CD14-positive monocyte (primary cell): Measurements from ENCODE around the gene IL17C. TPM values are rescaled to one million over a fixed set of nuclear protein-coding genes. Genes with fewer than 3 reads are reported as not detected.

Experiments
- DNase-seq, 3 donors: peaks; one replicate each; pipeline ENCODE4 v3.0.0-alpha.2; 2011 to 2022
- H2AFZ ChIP-seq: 2 replicates; pipeline ENCODE4 v1.6.0; 2012; ENCODE audit warnings: mild to moderate bottlenecking, low read depth, low read length, inconsistent platforms; ENCODE audit not compliant: insufficient read depth, poor library complexity, severe bottlenecking
- H3K27ac ChIP-seq, 2 donors: 1 replicate in 1 of 2; 2 replicates in 1 of 2; pipeline ENCODE4 v1.5.1; 2012 to 2013; ENCODE audit warnings: low read length in 2 of 2, control low read depth in 1 of 2, inconsistent platforms in 1 of 2, low read depth in 1 of 2, mild to moderate bottlenecking in 1 of 2
- H3K27me3 ChIP-seq, 2 donors: one replicate each; pipeline versions ENCODE4 v1.6.0 to v1.6.1; 2011 to 2013; ENCODE audit warnings: low read length in 2 of 2; ENCODE audit not compliant: control insufficient read depth in 2 of 2, insufficient read depth in 2 of 2
- H3K36me3 ChIP-seq, 2 donors: replicated peaks in 1 of 2; 1 replicate in 1 of 2; 2 replicates in 1 of 2; pipeline versions ENCODE4 v1.5.1 to v1.6.1; 2012 to 2013; ENCODE audit warnings: low read length in 2 of 2, control low read depth in 1 of 2, inconsistent platforms in 1 of 2, mild to moderate bottlenecking in 1 of 2; ENCODE audit not compliant: insufficient read depth in 2 of 2, control insufficient read depth in 1 of 2
- H3K4me1 ChIP-seq, 2 donors: 1 replicate in 1 of 2; 2 replicates in 1 of 2; pipeline versions ENCODE4 v1.5.1 to v1.6.1; 2012 to 2013; ENCODE audit warnings: low read length in 2 of 2, control low read depth in 1 of 2, inconsistent platforms in 1 of 2, mild to moderate bottlenecking in 1 of 2, moderate library complexity in 1 of 2; ENCODE audit not compliant: insufficient read depth in 2 of 2, control insufficient read depth in 1 of 2
- H3K4me2 ChIP-seq: replicated peaks from 2 replicates; pipeline ENCODE3; 2012; ENCODE audit warnings: low read length, moderate library complexity, mild to moderate bottlenecking; ENCODE audit not compliant: poor library complexity, severe bottlenecking; ENCODE audit errors: extremely low read depth
- H3K4me3 ChIP-seq, 3 experiments: fragments of 200-600 bp in 1 of 3; sonication (generic) in 1 of 3; replicated peaks in 1 of 3; 1 replicate in 2 of 3; 2 replicates in 1 of 3; pipeline ENCODE4 v1.5.1; 2011 to 2013; ENCODE audit warnings: low read length in 3 of 3, mild to moderate bottlenecking in 3 of 3, control low read depth in 2 of 3, low read depth in 2 of 3, inconsistent platforms in 1 of 3, moderate library complexity in 1 of 3
- H3K79me2 ChIP-seq: 2 replicates; pipeline ENCODE4 v1.6.0; 2012; ENCODE audit warnings: mild to moderate bottlenecking, control low read depth, inconsistent platforms, low read length, moderate library complexity; ENCODE audit not compliant: insufficient read depth
- H3K9ac ChIP-seq: 2 replicates; pipeline ENCODE4 v1.6.0; 2017; ENCODE audit warnings: low read length, mild to moderate bottlenecking; ENCODE audit not compliant: insufficient read depth, poor library complexity, severe bottlenecking
- H3K9me3 ChIP-seq, 2 donors: replicated peaks in 1 of 2; 1 replicate in 1 of 2; 2 replicates in 1 of 2; pipeline versions ENCODE4 v1.5.1 to v1.6.1; 2012 to 2013; ENCODE audit warnings: low read length in 2 of 2, control low read depth in 1 of 2; ENCODE audit not compliant: control insufficient read depth in 1 of 2, insufficient read depth in 1 of 2
- H4K20me1 ChIP-seq: 2 replicates; pipeline ENCODE4 v1.6.0; 2012; ENCODE audit warnings: mild to moderate bottlenecking, low read length, control low read depth, moderate library complexity; ENCODE audit not compliant: insufficient read depth
- H3K27ac Mint-ChIP-seq, 7 donors: one replicate each; pipeline ENCODE4 v1.8.0; 2020; ENCODE audit warnings: mild to moderate bottlenecking in 7 of 7, mixed read lengths in 7 of 7, moderate library complexity in 6 of 7, inconsistent platforms in 2 of 7
- H3K27me3 Mint-ChIP-seq, 3 donors: one replicate each; pipeline ENCODE4 v1.8.0; 2021 to 2022; ENCODE audit warnings: low read depth in 3 of 3, mild to moderate bottlenecking in 3 of 3, mixed read lengths in 3 of 3, moderate library complexity in 3 of 3, inconsistent platforms in 1 of 3
- H3K36me3 Mint-ChIP-seq, 2 donors: one replicate each; pipeline ENCODE4 v1.8.0; 2020; ENCODE audit warnings: mixed read lengths in 2 of 2, inconsistent platforms in 1 of 2, mild to moderate bottlenecking in 1 of 2
- H3K4me1 Mint-ChIP-seq: one replicate; pipeline ENCODE4 v1.8.0; 2020; ENCODE audit warnings: mild to moderate bottlenecking, mixed read lengths
- H3K4me3 Mint-ChIP-seq, 2 donors: one replicate each; pipeline ENCODE4 v1.8.0; 2020; ENCODE audit warnings: mild to moderate bottlenecking in 2 of 2, mixed read lengths in 2 of 2, moderate library complexity in 1 of 2
- H3K9me3 Mint-ChIP-seq, 7 donors: one replicate each; pipeline ENCODE4 v1.8.0; 2020 to 2022; ENCODE audit warnings: mixed read lengths in 7 of 7, mild to moderate bottlenecking in 6 of 7, moderate library complexity in 6 of 7, inconsistent platforms in 2 of 7
- WGBS: methylation state at CpG from one replicate; pipeline ENCODE4 v1.1.5; 2013; ENCODE audit warnings: missing lambda C conversion rate; ENCODE audit not compliant: insufficient coverage; 5-methylcytosine and 5-hydroxymethylcytosine counted together
- intact Hi-C, 2 donors: fragments of 100-400 bp; cut with micrococcal nuclease; formaldehyde crosslinking; loops; one replicate each; pipeline versions ENCODE4 v1.15.0 to v1.15.1; 2023
- polyA plus RNA-seq, 3 donors: library from polyadenylated mRNA; depleted of rRNA in 1 of 3; unstranded in 2 of 3; stranded (reverse) in 1 of 3; fragments of 300-500 nt in 2 of 3; fragments of >200 nt in 1 of 3; fragmentation: Illumina TruSeq in 2 of 3; gene quantifications; 1 replicate in 2 of 3; 2 replicates in 1 of 3; pipeline ENCODE4 v1.2.3, GENCODE V29; 2012 to 2021
- TF ChIP-seq, protein P1 (sequence below): fragments of 200-600 bp; IDR thresholded peaks from one replicate; pipeline ENCODE4 v1.8.0; 2022; ENCODE audit warnings: antibody characterized with exemption, mild to moderate bottlenecking

The IL17C gene
- polyA plus RNA-seq, 3 donors, result 0.08 TPM; not detected in 2

DNA sequence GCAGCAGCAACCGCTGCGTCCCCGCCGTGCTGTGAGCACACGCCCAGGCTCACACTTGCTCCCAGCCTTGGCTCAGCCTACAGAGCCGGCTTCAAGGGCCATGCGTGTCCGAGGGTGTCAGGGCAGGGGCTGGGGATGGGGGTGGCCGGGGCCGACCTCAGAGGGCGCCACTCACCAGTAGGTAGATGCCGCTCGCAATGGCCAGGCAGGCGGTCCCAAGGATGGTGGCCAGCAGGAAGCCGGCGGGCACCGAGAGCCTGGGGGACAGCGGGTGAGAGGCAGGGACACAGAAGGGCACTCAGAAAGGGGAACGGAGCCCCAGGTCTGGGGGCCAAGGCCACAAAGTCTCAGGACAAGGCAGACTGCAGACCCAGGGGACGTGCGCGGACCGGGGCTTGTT is 7.6 kb downstream of the IL17C start:
- H2AFZ ChIP-seq, result no peak overlapping the region
- H3K9me3 ChIP-seq, result no peaks in the 10 kb centered on the region
- 91% methylated on average over 23 of the region's 23 CpGs for WGBS
- intact Hi-C loops, result no loop called here
- H4K20me1 ChIP-seq, result peaks cover 98% of the 10 kb centered on the region
- Mint-ChIP-seq H3K27me3 (peaks cover under 1 to 7% (median 4%) of the 10 kb centered on the region in 3 donors), H3K27ac (peak overlapping the region in 1 of 7 donors; percentile 6), H3K9me3 (peaks cover 0 to 11% (median 3%) of the 10 kb centered on the region in 7 donors), H3K4me1 (peaks cover 42% of the 10 kb centered on the region), H3K4me3 (no peak overlapping the region), H3K36me3 (peaks cover 36 to 56% of the 10 kb centered on the region in 2 donors)
- TF ChIP-seq, protein P1, sequence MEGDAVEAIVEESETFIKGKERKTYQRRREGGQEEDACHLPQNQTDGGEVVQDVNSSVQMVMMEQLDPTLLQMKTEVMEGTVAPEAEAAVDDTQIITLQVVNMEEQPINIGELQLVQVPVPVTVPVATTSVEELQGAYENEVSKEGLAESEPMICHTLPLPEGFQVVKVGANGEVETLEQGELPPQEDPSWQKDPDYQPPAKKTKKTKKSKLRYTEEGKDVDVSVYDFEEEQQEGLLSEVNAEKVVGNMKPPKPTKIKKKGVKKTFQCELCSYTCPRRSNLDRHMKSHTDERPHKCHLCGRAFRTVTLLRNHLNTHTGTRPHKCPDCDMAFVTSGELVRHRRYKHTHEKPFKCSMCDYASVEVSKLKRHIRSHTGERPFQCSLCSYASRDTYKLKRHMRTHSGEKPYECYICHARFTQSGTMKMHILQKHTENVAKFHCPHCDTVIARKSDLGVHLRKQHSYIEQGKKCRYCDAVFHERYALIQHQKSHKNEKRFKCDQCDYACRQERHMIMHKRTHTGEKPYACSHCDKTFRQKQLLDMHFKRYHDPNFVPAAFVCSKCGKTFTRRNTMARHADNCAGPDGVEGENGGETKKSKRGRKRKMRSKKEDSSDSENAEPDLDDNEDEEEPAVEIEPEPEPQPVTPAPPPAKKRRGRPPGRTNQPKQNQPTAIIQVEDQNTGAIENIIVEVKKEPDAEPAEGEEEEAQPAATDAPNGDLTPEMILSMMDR, result no peak
- no peak overlapping the region for H3K9ac ChIP-seq
- H3K4me3 ChIP-seq, result no peak overlapping the region
- H3K79me2 ChIP-seq, result peaks cover 64% of the 10 kb centered on the region
- H3K4me1 ChIP-seq, result peaks cover 37 to 48% of the 10 kb centered on the region in 2 donors
- no peak overlapping the region for H3K4me2 ChIP-seq
- no peak overlapping the region for H3K27ac ChIP-seq
- H3K36me3 ChIP-seq, result peaks cover 45 to 53% of the 10 kb centered on the region in 2 donors
- DNase-seq, result no peak
- H3K27me3 ChIP-seq, result peaks cover 0 to 2% of the 10 kb centered on the region in 2 donors

DNA sequence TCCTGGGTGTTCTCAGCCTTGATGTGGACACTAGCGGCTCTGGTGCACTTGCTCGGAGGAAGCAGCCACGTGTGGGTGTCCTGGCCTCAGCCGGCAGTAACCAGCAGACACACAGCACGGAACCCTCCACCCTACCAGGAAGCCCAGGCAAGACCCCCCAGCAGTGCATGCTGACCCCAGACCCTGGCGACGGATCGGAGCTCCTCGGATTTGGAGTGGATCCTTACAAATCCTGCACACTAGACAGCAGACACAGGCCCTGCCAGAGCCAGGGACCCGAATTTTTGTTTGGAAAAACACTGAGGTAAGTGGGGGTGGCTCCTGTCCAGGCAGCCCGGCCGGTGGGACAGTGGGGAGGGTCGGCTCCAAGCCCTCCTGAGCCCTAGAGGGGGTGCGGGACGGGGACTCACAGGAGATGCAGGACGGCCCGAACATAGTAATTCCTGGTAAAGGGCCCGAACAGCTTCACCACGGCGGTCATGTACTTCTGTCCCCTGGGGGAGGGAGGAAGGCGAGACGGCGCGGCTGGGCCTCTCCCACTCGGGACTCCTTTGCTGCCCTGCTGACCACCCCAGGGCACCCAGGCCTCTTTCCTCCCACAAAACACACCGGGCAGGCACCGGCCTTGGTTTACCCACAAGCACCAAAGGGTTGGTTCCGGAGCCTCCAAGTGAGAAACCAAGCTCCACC is 8.1 kb downstream of the IL17C start:
- Histone ChIP-seq H3K4me3 (no peak overlapping the region), H2AFZ (no peak overlapping the region), H3K27me3 (no peaks in the 10 kb centered on the region), H3K4me1 (peaks cover 39 to 53% of the 10 kb centered on the region in 2 donors), H3K9ac (no peak overlapping the region), H3K36me3 (peaks cover 45 to 53% of the 10 kb centered on the region in 2 donors), H3K4me2 (no peak overlapping the region), H3K9me3 (no peaks in the 10 kb centered on the region), H4K20me1 (peaks cover 93% of the 10 kb centered on the region), H3K27ac (peak overlapping the region; percentile 3 to 58), H3K79me2 (peaks cover 64% of the 10 kb centered on the region)
- DNase-seq, result no peak
- H3K36me3 Mint-ChIP-seq, result peaks cover 36 to 56% of the 10 kb centered on the region in 2 donors
- TF ChIP-seq, protein P1, result no peak
- peaks cover 43% of the 10 kb centered on the region for H3K4me1 Mint-ChIP-seq
- intact Hi-C loops, result no loop called here
- no peak overlapping the region for H3K4me3 Mint-ChIP-seq
- WGBS, result 97% methylated on average over 16 of the region's 28 CpGs
- H3K27me3 Mint-ChIP-seq, result peaks cover 0 to 2% (median 0%) of the 10 kb centered on the region in 3 donors
- peaks cover 0 to 7% (median 0%) of the 10 kb centered on the region in 7 donors for H3K9me3 Mint-ChIP-seq
- peak overlapping the region in 2 of 7 donors; percentile 6 to 10 for H3K27ac Mint-ChIP-seq
